Ectodermal cell (in vitro differentiated cells): ENCODE data around the gene AFDN.

Experiments used
- H3K27ac ChIP-seq: 2 replicates; pipeline ENCODE4 v1.7.0; 2013; ENCODE audit warnings: mild to moderate bottlenecking, low read depth, low read length; ENCODE audit not compliant: insufficient read depth, poor library complexity, severe bottlenecking
- H3K27me3 ChIP-seq: 2 replicates; pipeline ENCODE4 v1.7.0; 2013; ENCODE audit warnings: mild to moderate bottlenecking, low read length; ENCODE audit not compliant: insufficient read depth, control insufficient read depth, poor library complexity, severe bottlenecking
- H3K36me3 ChIP-seq: one replicate; pipeline ENCODE4 v1.7.0; 2013; ENCODE audit warnings: low read length; ENCODE audit not compliant: control insufficient read depth, insufficient read depth
- H3K4me1 ChIP-seq: one replicate; pipeline ENCODE4 v1.7.0; 2013; ENCODE audit warnings: low read length; ENCODE audit not compliant: control insufficient read depth, insufficient read depth
- H3K4me3 ChIP-seq: 2 replicates; pipeline ENCODE4 v1.7.0; 2013; ENCODE audit warnings: low read depth, low read length, control low read depth; ENCODE audit not compliant: insufficient read depth
- H3K9me3 ChIP-seq: 2 replicates; pipeline ENCODE4 v1.7.0; 2013; ENCODE audit warnings: mild to moderate bottlenecking, low read length, moderate library complexity; ENCODE audit not compliant: control insufficient read depth
- WGBS, 2 experiments: methylation state at CpG; one replicate each; pipeline ENCODE4 v1.1.7; 2013; ENCODE audit warnings: missing lambda C conversion rate in 2 of 2; 5-methylcytosine and 5-hydroxymethylcytosine counted together

AFDN gene

GRCh38 chr6:167896648-167897047 lies 69.9 kb downstream of the AFDN start:
- Histone ChIP-seq H3K4me3 (no peak overlapping the region), H3K36me3 (peaks cover 10% of the 10 kb centered on the region), H3K4me1 (peaks cover 6% of the 10 kb centered on the region), H3K27me3 (no peaks in the 10 kb centered on the region), H3K9me3 (no peaks in the 10 kb centered on the region), H3K27ac (no peak overlapping the region)
- 94 to 95% methylated on average over 4 of the region's 4 CpGs for WGBS, 2 experiments

GRCh38 chr6:167898673-167899311 lies 72.1 kb downstream of the AFDN start:
- Histone ChIP-seq H3K9me3 (no peaks in the 10 kb centered on the region), H3K4me1 (no peaks in the 10 kb centered on the region), H3K27me3 (no peaks in the 10 kb centered on the region), H3K4me3 (no peak overlapping the region), H3K36me3 (peaks cover 18% of the 10 kb centered on the region), H3K27ac (no peak overlapping the region)
- WGBS, 2 experiments: 95 to 96% methylated on average over 3 of the region's 3 CpGs

- Histone ChIP-seq H3K9me3 (no peaks in the 10 kb centered on the region), H3K36me3 (peaks cover 8% of the 10 kb centered on the region), H3K4me3 (no peak overlapping the region), H3K27me3 (no peaks in the 10 kb centered on the region), H3K27ac (no peak overlapping the region), H3K4me1 (peaks cover 4% of the 10 kb centered on the region)
- 71 to 72% methylated on average over 5 of the region's 5 CpGs for WGBS, 2 experiments
These were observed 78.1 kb downstream of the AFDN start for GRCh38 chr6:167904791-167905190.

GRCh38 chr6:167906899-167907298 lies 80.2 kb downstream of the AFDN start:
- Histone ChIP-seq H3K27ac (no peak overlapping the region), H3K36me3 (peaks cover 5% of the 10 kb centered on the region), H3K27me3 (no peaks in the 10 kb centered on the region), H3K4me3 (no peak overlapping the region), H3K9me3 (no peaks in the 10 kb centered on the region), H3K4me1 (peaks cover 4% of the 10 kb centered on the region)
- WGBS, 2 experiments: 90 to 91% methylated on average over 10 of the region's 10 CpGs

GRCh38 chr6:167907837-167908681 lies 81.3 kb downstream of the AFDN start:
- Histone ChIP-seq H3K4me1 (peaks cover 4% of the 10 kb centered on the region), H3K36me3 (peaks cover 4% of the 10 kb centered on the region), H3K9me3 (no peaks in the 10 kb centered on the region), H3K4me3 (no peak overlapping the region), H3K27ac (no peak overlapping the region), H3K27me3 (no peaks in the 10 kb centered on the region)
- 88 to 97% methylated on average over 5 to 7 of the region's 7 CpGs for WGBS, 2 experiments

- no peaks in the 10 kb centered on the region for H3K4me1 ChIP-seq
- peaks cover 14% of the 10 kb centered on the region for H3K36me3 ChIP-seq
- no peaks in the 10 kb centered on the region for H3K27me3 ChIP-seq
- no peak overlapping the region for H3K27ac ChIP-seq
- H3K4me3 ChIP-seq: no peak overlapping the region
- H3K9me3 ChIP-seq: no peaks in the 10 kb centered on the region
These were observed 83.3 kb downstream of the AFDN start for GRCh38 chr6:167910007-167910406.

GRCh38 chr6:167910652-167911051 lies 83.9 kb downstream of the AFDN start:
- H3K27ac ChIP-seq: no peak overlapping the region
- 96 to 98% methylated on average over 7 of the region's 7 CpGs for WGBS, 2 experiments
- H3K9me3 ChIP-seq: no peaks in the 10 kb centered on the region
- H3K27me3 ChIP-seq: no peaks in the 10 kb centered on the region
- H3K36me3 ChIP-seq: peaks cover 20% of the 10 kb centered on the region
- no peaks in the 10 kb centered on the region for H3K4me1 ChIP-seq
- no peak overlapping the region for H3K4me3 ChIP-seq

- H3K27ac ChIP-seq: no peak overlapping the region
- 93 to 100% methylated on average over 2 of the region's 2 CpGs for WGBS, 2 experiments
- no peaks in the 10 kb centered on the region for H3K4me1 ChIP-seq
- H3K4me3 ChIP-seq: no peak overlapping the region
- no peaks in the 10 kb centered on the region for H3K27me3 ChIP-seq
- H3K36me3 ChIP-seq: peaks cover 31% of the 10 kb centered on the region
- H3K9me3 ChIP-seq: no peaks in the 10 kb centered on the region
These were observed 85.8 kb downstream of the AFDN start for GRCh38 chr6:167912494-167912893.

GRCh38 chr6:167913699-167914098 lies 87.0 kb downstream of the AFDN start:
- peaks cover 34% of the 10 kb centered on the region for H3K36me3 ChIP-seq
- H3K27ac ChIP-seq: no peak overlapping the region
- 95 to 100% methylated on average over 2 of the region's 3 CpGs for WGBS, 2 experiments
- H3K27me3 ChIP-seq: no peaks in the 10 kb centered on the region
- no peak overlapping the region for H3K4me3 ChIP-seq
- H3K9me3 ChIP-seq: no peaks in the 10 kb centered on the region
- H3K4me1 ChIP-seq: no peaks in the 10 kb centered on the region

GRCh38 chr6:167915139-167915538 lies 88.4 kb downstream of the AFDN start:
- Histone ChIP-seq H3K4me3 (no peak overlapping the region), H3K36me3 (peaks cover 36% of the 10 kb centered on the region), H3K27me3 (no peaks in the 10 kb centered on the region), H3K9me3 (no peaks in the 10 kb centered on the region), H3K4me1 (no peaks in the 10 kb centered on the region), H3K27ac (no peak overlapping the region)
- 97 to 98% methylated on average over 10 of the region's 10 CpGs for WGBS, 2 experiments
